HepG2 (cell line): Measurements from ENCODE around the gene PPP4R2. TPM values are rescaled to one million over a fixed set of nuclear protein-coding genes. Genes with fewer than 3 reads are reported as not detected.

Experiments used
- ATAC-seq: fragments of 200-7000 bp; cut with Tn5 transposase; 3 replicates; pipeline ENCODE4 v1.9.1; 2020; ENCODE audit warnings: mild to moderate bottlenecking, moderate library complexity
- BruUV-seq: library from RNA; stranded (reverse); fragments of 400-500 nt; replicated peaks from 2 replicates; lab custom pipeline; 2021; lab: Mats Ljungman, UMichigan
- CTCF ChIA-PET: fragments of 300-600 bp; formaldehyde crosslinking; extraction: SDS; loops from one replicate; lab custom pipeline; 2021; ENCODE audit warnings: low total read pairs, inconsistent platforms, low intra/inter-chr PET ratio; lab: Yijun Ruan, JAX
- POLR2A ChIA-PET: fragments of 350-600 bp; sonication (Branson Sonifier 250); formaldehyde crosslinking; loops from one replicate; lab custom pipeline; 2020; ENCODE audit warnings: antibody characterized with exemption, inconsistent platforms; lab: Yijun Ruan, JAX
- DNase-seq: peaks from one replicate; pipeline ENCODE4 v3.0.0-alpha.2; 2015; ENCODE audit warnings: low spot score
- FAIRE-seq: peaks from 3 replicates; lab custom pipeline; 2011; peaks lifted over from hg19 to GRCh38; lab: Jason Lieb, UNC
- H2AFZ ChIP-seq: one replicate; pipeline ENCODE4 v1.6.1; 2011; ENCODE audit warnings: low read length, inconsistent platforms
- H3K27ac ChIP-seq: fragments of 300-600 bp; 3 replicates; pipeline ENCODE4 v1.8.0; 2011; ENCODE audit warnings: mixed run types, mild to moderate bottlenecking, mixed read lengths, low read length, inconsistent platforms; ENCODE audit not compliant: insufficient read depth; ENCODE audit errors: extremely low read length
- H3K27me3 ChIP-seq, 2 experiments: fragments of 200-600 bp in 1 of 2; 2 replicates in 1 of 2; 3 replicates in 1 of 2; pipeline versions ENCODE4 v1.6.0 to v1.8.0; 2011; ENCODE audit warnings: low read length in 2 of 2, mild to moderate bottlenecking in 2 of 2, moderate library complexity in 2 of 2, inconsistent platforms in 1 of 2; ENCODE audit not compliant: insufficient read depth in 2 of 2, control insufficient read depth in 1 of 2
- H3K36me3 ChIP-seq, 2 experiments: fragments of 200-600 bp in 1 of 2; replicated peaks in 1 of 2; 2 replicates in 1 of 2; 3 replicates in 1 of 2; pipeline versions ENCODE4 v1.5.1 to v1.8.0; 2011; ENCODE audit warnings: low read length in 2 of 2, inconsistent platforms in 1 of 2; ENCODE audit not compliant: insufficient read depth in 2 of 2, control insufficient read depth in 1 of 2
- H3K4me1 ChIP-seq: 2 replicates; pipeline ENCODE4 v1.5.1; 2012; ENCODE audit warnings: low read length, inconsistent platforms; ENCODE audit not compliant: insufficient read depth
- H3K4me2 ChIP-seq: 2 replicates; pipeline ENCODE4 v1.6.0; 2011; ENCODE audit warnings: low read depth, low read length, inconsistent platforms
- H3K4me3 ChIP-seq, 3 experiments: fragments of 200-600 bp in 1 of 3; sonication (generic), shearing (Covaris generic) in 1 of 3; replicated peaks in 1 of 3; 2 replicates each; pipeline ENCODE4 v1.5.1; 2011 to 2016; ENCODE audit warnings: low read length in 3 of 3, inconsistent platforms in 2 of 3, low read depth in 2 of 3, mild to moderate bottlenecking in 2 of 3, control low read depth in 1 of 3, mixed read lengths in 1 of 3; ENCODE audit not compliant: insufficient read depth in 1 of 3
- H3K79me2 ChIP-seq: one replicate; pipeline ENCODE4 v1.6.1; 2011; ENCODE audit warnings: low read length, inconsistent platforms; ENCODE audit not compliant: insufficient read depth
- H3K9ac ChIP-seq: 2 replicates; pipeline ENCODE4 v1.6.0; 2011; ENCODE audit warnings: mild to moderate bottlenecking, low read depth, low read length, inconsistent platforms; ENCODE audit not compliant: insufficient read depth
- H3K9me3 ChIP-seq: 2 replicates; pipeline ENCODE4 v1.5.1; 2012; ENCODE audit warnings: mild to moderate bottlenecking, low read length
- H4K20me1 ChIP-seq: 2 replicates; pipeline ENCODE4 v1.6.0; 2011; ENCODE audit warnings: inconsistent platforms, mild to moderate bottlenecking, low read length, moderate library complexity; ENCODE audit not compliant: insufficient read depth
- FOXA1 ChIP-seq, 2 experiments: fragments of 450-650 bp in 1 of 2; sonication (generic) in 1 of 2; formaldehyde crosslinking in 1 of 2; IDR thresholded peaks; 2 replicates each; pipeline versions ENCODE4 v1.4.0 to v1.6.1; 2016 to 2020; ENCODE audit warnings: missing genetic modification reagents in 1 of 2
- RORA ChIP-seq: sonication (generic); formaldehyde crosslinking; IDR thresholded peaks from 2 replicates; pipeline ENCODE4 v1.5.0; 2020; ENCODE audit warnings: mild to moderate bottlenecking, missing genetic modification reagents, moderate library complexity
- WGBS: methylation state at CpG from one replicate; pipeline ENCODE4 v1.1.6; 2017; ENCODE audit warnings: low lambda C conversion rate; 5-methylcytosine and 5-hydroxymethylcytosine counted together
- in situ Hi-C: cut with HindIII; loops from 2 replicates; pipeline ENCODE4 v1.10.0; 2017; ENCODE audit warnings: low pct_unique_long_range_greater_than_20kb; ENCODE audit not compliant: extremely low pct_ligation_motif_present
- intact Hi-C: fragments of 100-400 bp; cut with micrococcal nuclease; formaldehyde crosslinking; loops from one replicate; pipeline ENCODE4 v1.10.0; 2022; ENCODE audit not compliant: unreplicated experiment
- polyA plus RNA-seq, 8 experiments: library from polyadenylated mRNA; depleted of rRNA in 3 of 8; stranded (reverse) in 7 of 8; unstranded in 1 of 8; fragments of >200 nt; fragmentation: Illumina TruSeq in 4 of 8; extraction: Trizol in 4 of 8; gene quantifications; 2 replicates each; pipeline versions ENCODE4 v1.2.1 to v1.2.3, GENCODE V29; 2011 to 2016; ENCODE audit warnings: low read depth in 4 of 8, missing spikeins in 1 of 8, mixed read lengths in 1 of 8; ENCODE audit not compliant: insufficient read depth in 1 of 8
- total RNA-seq, 5 experiments: library from RNA; depleted of rRNA; stranded (reverse); fragments of >200 nt; fragmentation: Illumina TruSeq; extraction: Trizol; gene quantifications; 2 replicates each; pipeline ENCODE4 v1.2.3, GENCODE V29; 2016; ENCODE audit warnings: low read depth in 1 of 5
- TF ChIP-seq, protein P1 (sequence below): sonication (generic); formaldehyde crosslinking; IDR thresholded peaks from 2 replicates; pipeline ENCODE4 v1.9.0; 2021; ENCODE audit warnings: missing genetic modification reagents, mild to moderate bottlenecking, borderline replicate concordance
- TF ChIP-seq, protein P2 (sequence below): sonication (generic); formaldehyde crosslinking; IDR thresholded peaks from 2 replicates; pipeline ENCODE4 v1.5.0; 2020; ENCODE audit warnings: mild to moderate bottlenecking, missing genetic modification reagents

The PPP4R2 gene
- total and polyA plus RNA-seq, 2 of the 13 experiments (the other 11 are each of a cell fraction or from before 2014, with no cell fraction given) = 22.3 to 161 TPM

DNA sequence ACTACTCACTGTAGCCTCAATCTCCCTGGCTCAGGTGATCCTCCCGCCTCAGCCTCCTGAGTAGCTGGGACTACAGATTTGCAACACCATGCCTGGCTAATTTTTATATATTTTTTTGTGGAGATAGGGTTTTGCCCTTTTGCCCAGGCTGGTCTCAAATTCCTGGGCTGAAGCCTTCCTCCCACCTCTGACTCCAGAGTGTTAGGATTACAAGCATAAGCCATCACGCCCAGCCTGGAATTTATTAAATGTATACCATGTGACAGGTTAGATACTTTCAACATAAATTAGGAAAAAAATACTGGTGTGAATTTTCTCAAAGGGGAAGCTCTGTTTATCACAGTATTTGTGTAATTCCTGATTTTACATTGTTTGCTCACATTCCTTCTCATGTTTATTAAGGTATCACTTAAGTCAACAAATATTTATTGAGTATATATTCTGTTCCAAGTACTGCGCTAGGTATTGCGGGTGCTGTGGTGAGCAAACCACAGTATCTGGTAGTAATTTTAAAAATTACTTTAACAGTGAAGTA is 24.8 kb downstream of the PPP4R2 start:
- Histone ChIP-seq H4K20me1 (peaks cover 92% of the 10 kb centered on the region), H3K27me3 (no peaks in the 10 kb centered on the region), H3K4me1 (peaks cover 82% of the 10 kb centered on the region), H3K79me2 (peaks cover 98% of the 10 kb centered on the region), H3K9me3 (no peaks in the 10 kb centered on the region), H3K27ac (peak overlapping the region; percentile 38), H3K4me2 (no peak overlapping the region), H3K36me3 (peaks cover 0 to 16% of the 10 kb centered on the region in 2 experiments; a peak in 4 of 5 replicates), H2AFZ (no peak overlapping the region), H3K4me3 (no peak overlapping the region)
- peak; percentile 63 for ATAC-seq
- in situ Hi-C loops = no loop called here
- ChIA-PET POLR2A (interaction anchor here (0.6 to 1.3 kb wide), 2 partner anchors 19 to 24 kb away, joined by 3 read pairs; no protein-coding TSS in a partner anchor), CTCF (no interaction called here)
- intact Hi-C loops = no loop called here
- WGBS = 93% methylated on average over 4 of the region's 4 CpGs
- 0 out of 2 replicates have a peak, but pooled peaks have one; percentile 16 for TF ChIP-seq FOXA1 (IDR thresholded peaks at IDR 0.05)
- TF ChIP-seq FOXA1 (CRISPR knock-in tag; IDR thresholded peaks at IDR 0.05) = no peak
- TF ChIP-seq, protein P1, sequence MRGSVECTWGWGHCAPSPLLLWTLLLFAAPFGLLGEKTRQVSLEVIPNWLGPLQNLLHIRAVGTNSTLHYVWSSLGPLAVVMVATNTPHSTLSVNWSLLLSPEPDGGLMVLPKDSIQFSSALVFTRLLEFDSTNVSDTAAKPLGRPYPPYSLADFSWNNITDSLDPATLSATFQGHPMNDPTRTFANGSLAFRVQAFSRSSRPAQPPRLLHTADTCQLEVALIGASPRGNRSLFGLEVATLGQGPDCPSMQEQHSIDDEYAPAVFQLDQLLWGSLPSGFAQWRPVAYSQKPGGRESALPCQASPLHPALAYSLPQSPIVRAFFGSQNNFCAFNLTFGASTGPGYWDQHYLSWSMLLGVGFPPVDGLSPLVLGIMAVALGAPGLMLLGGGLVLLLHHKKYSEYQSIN (CRISPR knock-in tag) = no peak
- no peak for TF ChIP-seq RORA (CRISPR knock-in tag)
- TF ChIP-seq, protein P2, sequence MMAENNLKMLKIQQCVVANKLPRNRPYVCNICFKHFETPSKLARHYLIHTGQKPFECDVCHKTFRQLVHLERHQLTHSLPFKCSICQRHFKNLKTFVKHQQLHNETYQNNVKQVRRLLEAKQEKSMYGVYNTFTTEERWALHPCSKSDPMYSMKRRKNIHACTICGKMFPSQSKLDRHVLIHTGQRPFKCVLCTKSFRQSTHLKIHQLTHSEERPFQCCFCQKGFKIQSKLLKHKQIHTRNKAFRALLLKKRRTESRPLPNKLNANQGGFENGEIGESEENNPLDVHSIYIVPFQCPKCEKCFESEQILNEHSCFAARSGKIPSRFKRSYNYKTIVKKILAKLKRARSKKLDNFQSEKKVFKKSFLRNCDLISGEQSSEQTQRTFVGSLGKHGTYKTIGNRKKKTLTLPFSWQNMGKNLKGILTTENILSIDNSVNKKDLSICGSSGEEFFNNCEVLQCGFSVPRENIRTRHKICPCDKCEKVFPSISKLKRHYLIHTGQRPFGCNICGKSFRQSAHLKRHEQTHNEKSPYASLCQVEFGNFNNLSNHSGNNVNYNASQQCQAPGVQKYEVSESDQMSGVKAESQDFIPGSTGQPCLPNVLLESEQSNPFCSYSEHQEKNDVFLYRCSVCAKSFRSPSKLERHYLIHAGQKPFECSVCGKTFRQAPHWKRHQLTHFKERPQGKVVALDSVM (CRISPR knock-in tag) = peak; percentile 58
- TF ChIP-seq, all 625 proteins: peak for 2
- DNase-seq = peak; percentile 15
- no TSS peak for BruUV-seq
- H3K9ac ChIP-seq = no peak overlapping the region
- no peak for FAIRE-seq
